Measurements from ENCODE around the gene PFN3. TPM values are rescaled to one million over a fixed set of nuclear protein-coding genes. Genes with fewer than 3 reads are reported as not detected.

The PFN3 gene
- total RNA-seq, 2 experiments from 2014 or later = not detected

- BruUV-seq (replicated peaks) = no TSS peak
- intact Hi-C loops (cut with micrococcal nuclease; ENCODE audit: unreplicated experiment) = no loop called here
Measured at GRCh38 chr5:177363565-177363964, 36.9 kb downstream of the PFN3 start.

GRCh38 chr5:177362610-177363507 lies 37.6 kb downstream of the PFN3 start:
- ChIA-PET POLR2A (interaction anchor here (0.8 to 3.2 kb wide), 7 partner anchors 7 to 51 kb away, joined by 3 to 35 read pairs (median 4); partner anchors contain the start of genes LMAN2 and MXD3), CTCF (ENCODE audit: unreplicated experiment) (interaction anchor here (0.5 to 1.1 kb wide), 4 partner anchors 8 to 92 kb away, joined by 3 to 4 read pairs (median 4); no protein-coding TSS in a partner anchor)
- Histone ChIP-seq H3K27ac (ENCODE audit: low read depth, low read length, poor library complexity, severe bottlenecking) (peak overlapping the region; percentile 84), H3K4me2 (ENCODE audit: low read length) (peak overlapping the region; percentile 87), H3K4me3 (ENCODE audit: low read depth, low read length, poor library complexity, severe bottlenecking) (peak overlapping the region; percentile 60), H3K9me3 (ENCODE audit: low read length) (no peaks in the 10 kb centered on the region), H3K9me2 (ENCODE audit: insufficient read depth, low read length) (no peaks in the 10 kb centered on the region), H3K36me3 (ENCODE audit: insufficient read depth, low read length) (peaks cover 8% of the 10 kb centered on the region; the same call in 1 of the 2 replicates), H2AFZ (ENCODE audit: low read length) (peak overlapping the region; percentile 57; the same call in 1 of the 2 replicates), H4K20me1 (ENCODE audit: insufficient read depth, low read length) (no peaks in the 10 kb centered on the region), H3K4me1 (ENCODE audit: insufficient read depth, low read length, poor library complexity, severe bottlenecking) (peaks cover 62% of the 10 kb centered on the region), H3K79me2 (ENCODE audit: insufficient read depth, low read depth, low read length) (peaks cover 17% of the 10 kb centered on the region; the same call in 1 of the 2 replicates)
- TF ChIP-seq CTCF (conservative IDR thresholded peaks at IDR 0.05; ENCODE audit: low read length) (no peak), EZH2phosphoT487 (IDR thresholded peaks at IDR 0.05; ENCODE audit: borderline replicate concordance, low read depth, low read length) (no peak)
- intact Hi-C loops (cut with micrococcal nuclease; ENCODE audit: unreplicated experiment) = no loop called here
- DNase-seq (ENCODE audit: low spot score) = peak; percentile 48
- no TSS peak for BruUV-seq (replicated peaks)

More at GRCh38 chr5:177363565-177363964, 36.9 kb downstream of the PFN3 start:
- Histone ChIP-seq H3K9me2 (ENCODE audit: insufficient read depth, low read length) (no peaks in the 10 kb centered on the region), H4K20me1 (ENCODE audit: insufficient read depth, low read length) (no peaks in the 10 kb centered on the region), H3K4me2 (ENCODE audit: low read length) (peak overlapping the region; percentile 87), H3K9me3 (ENCODE audit: low read length) (no peaks in the 10 kb centered on the region), H3K4me1 (ENCODE audit: insufficient read depth, low read length, poor library complexity, severe bottlenecking) (peaks cover 61% of the 10 kb centered on the region), H2AFZ (ENCODE audit: low read length) (no peak overlapping the region), H3K36me3 (ENCODE audit: insufficient read depth, low read length) (peaks cover 15% of the 10 kb centered on the region), H3K27ac (ENCODE audit: low read depth, low read length, poor library complexity, severe bottlenecking) (no peak overlapping the region), H3K79me2 (ENCODE audit: insufficient read depth, low read depth, low read length) (peaks cover 15% of the 10 kb centered on the region; the same call in 1 of the 2 replicates), H3K4me3 (ENCODE audit: low read depth, low read length, poor library complexity, severe bottlenecking) (peak overlapping the region; percentile 60)
- DNase-seq (ENCODE audit: low spot score) = no peak
- no peak for TF ChIP-seq CTCF (conservative IDR thresholded peaks at IDR 0.05; ENCODE audit: low read length)
- TF ChIP-seq EZH2phosphoT487 (IDR thresholded peaks at IDR 0.05; ENCODE audit: borderline replicate concordance, low read depth, low read length) = no peak
- ChIA-PET CTCF (ENCODE audit: unreplicated experiment) (no interaction called here), POLR2A (interaction anchor here (0.6 to 1.5 kb wide), 2 partner anchors 12 to 813 kb away, joined by 3 to 5 read pairs; partner anchors contain the start of gene LMAN2)
